H9 (cell line): ENCODE measurements around the gene TMEM107. TPM values are rescaled to one million over a fixed set of nuclear protein-coding genes. Genes with fewer than 3 reads are reported as not detected.
A peak's percentile ranks its signal among the peaks of the same experiment; 100 is the strongest.

Experiments used
- DNase-seq: peaks from one replicate; pipeline ENCODE4 v3.0.0-alpha.2; 2017
- H2AFZ ChIP-seq: one replicate; pipeline ENCODE4 v1.6.1; 2013; ENCODE audit warnings: mild to moderate bottlenecking, low read length, control low read depth, moderate library complexity
- H2AK5ac ChIP-seq: 2 replicates; pipeline ENCODE4 v1.6.1; 2013; ENCODE audit warnings: low read length, control low read depth, mixed read lengths; ENCODE audit not compliant: insufficient read length
- H2BK120ac ChIP-seq: one replicate; pipeline ENCODE4 v1.6.1; 2013; ENCODE audit warnings: low read depth, mild to moderate bottlenecking, low read length, control low read depth, inconsistent platforms; ENCODE audit not compliant: poor library complexity, severe bottlenecking
- H2BK12ac ChIP-seq: 2 replicates; pipeline ENCODE4 v1.6.1; 2013; ENCODE audit warnings: low read length, control low read depth, mixed read lengths, low read depth; ENCODE audit not compliant: insufficient read length
- H2BK15ac ChIP-seq: 2 replicates; pipeline ENCODE4 v1.6.1; 2013; ENCODE audit warnings: low read depth, low read length, control low read depth
- H2BK20ac ChIP-seq: one replicate; pipeline ENCODE4 v1.6.1; 2013; ENCODE audit warnings: low read depth, mild to moderate bottlenecking, low read length, control low read depth, inconsistent platforms; ENCODE audit not compliant: poor library complexity, severe bottlenecking
- H2BK5ac ChIP-seq: 2 replicates; pipeline ENCODE4 v1.6.1; 2013; ENCODE audit warnings: low read length, control low read depth, mixed read lengths; ENCODE audit not compliant: insufficient read length
- H3K14ac ChIP-seq: 2 replicates; pipeline ENCODE4 v1.6.1; 2013; ENCODE audit warnings: low read length, control low read depth; ENCODE audit not compliant: insufficient read depth
- H3K18ac ChIP-seq: 2 replicates; pipeline ENCODE4 v1.6.1; 2013; ENCODE audit warnings: low read depth, mild to moderate bottlenecking, mixed read lengths, low read length, control low read depth; ENCODE audit not compliant: insufficient read length
- H3K23ac ChIP-seq: 2 replicates; pipeline ENCODE4 v1.6.1; 2013; ENCODE audit warnings: low read length, control low read depth, mixed read lengths, low read depth; ENCODE audit not compliant: insufficient read length
- H3K23me2 ChIP-seq: 2 replicates; pipeline ENCODE4 v1.6.1; 2013; ENCODE audit warnings: low read depth, mild to moderate bottlenecking, mixed read lengths, low read length, control low read depth; ENCODE audit not compliant: insufficient read length, poor library complexity, severe bottlenecking
- H3K27ac ChIP-seq: 2 replicates; pipeline ENCODE4 v1.5.1; 2013; ENCODE audit warnings: low read length, control low read depth, mixed read lengths, low read depth; ENCODE audit not compliant: insufficient read length
- H3K27me3 ChIP-seq: 2 replicates; pipeline ENCODE4 v1.6.1; 2013; ENCODE audit warnings: low read length, control low read depth, inconsistent platforms; ENCODE audit not compliant: insufficient read depth
- H3K4ac ChIP-seq: 2 replicates; pipeline ENCODE4 v1.6.1; 2013; ENCODE audit warnings: low read depth, mild to moderate bottlenecking, control low read depth, inconsistent platforms, low read length, moderate library complexity
- H3K4me1 ChIP-seq: 2 replicates; pipeline ENCODE4 v1.6.1; 2013; ENCODE audit warnings: low read length, control low read depth, inconsistent platforms; ENCODE audit not compliant: insufficient read depth
- H3K4me2 ChIP-seq: 2 replicates; pipeline ENCODE4 v1.6.1; 2013; ENCODE audit warnings: low read length, control low read depth, mixed read lengths; ENCODE audit not compliant: insufficient read length, insufficient read depth
- H3K56ac ChIP-seq: 2 replicates; pipeline ENCODE4 v1.6.1; 2013; ENCODE audit warnings: low read depth, mild to moderate bottlenecking, mixed read lengths, low read length, control low read depth; ENCODE audit not compliant: insufficient read length
- H3K79me1 ChIP-seq: 2 replicates; pipeline ENCODE4 v1.6.1; 2013; ENCODE audit warnings: low read depth, mild to moderate bottlenecking, moderate library complexity, low read length, control low read depth, inconsistent platforms; ENCODE audit not compliant: insufficient read depth, poor library complexity, severe bottlenecking
- H3K79me2 ChIP-seq: 2 replicates; pipeline ENCODE4 v1.6.1; 2013; ENCODE audit warnings: low read length, control low read depth, inconsistent platforms; ENCODE audit not compliant: insufficient read depth
- H3K9ac ChIP-seq: 2 replicates; pipeline ENCODE4 v1.6.1; 2013; ENCODE audit warnings: low read length, control low read depth, mixed read lengths; ENCODE audit not compliant: insufficient read length; ENCODE audit errors: extremely low read depth
- H3K9me3 ChIP-seq: one replicate; pipeline ENCODE4 v1.6.1; 2013; ENCODE audit warnings: low read depth, low read length, inconsistent platforms; ENCODE audit not compliant: control insufficient read depth
- H3T11ph ChIP-seq: one replicate; pipeline ENCODE4 v1.6.1; 2013; ENCODE audit warnings: mild to moderate bottlenecking, low read length, control low read depth, inconsistent platforms
- H4K20me1 ChIP-seq: one replicate; pipeline ENCODE4 v1.6.1; 2013; ENCODE audit not compliant: control insufficient read depth, insufficient read length, insufficient read depth
- H4K5ac ChIP-seq: 2 replicates; pipeline ENCODE4 v1.6.1; 2013; ENCODE audit warnings: low read depth, mild to moderate bottlenecking, mixed read lengths, low read length, control low read depth; ENCODE audit not compliant: insufficient read length
- H4K8ac ChIP-seq: replicated peaks from 2 replicates; pipeline ENCODE4 v1.6.1; 2013; ENCODE audit warnings: low read length, control low read depth, mixed read lengths, low read depth; ENCODE audit not compliant: insufficient read length
- H4K91ac ChIP-seq: 2 replicates; pipeline ENCODE4 v1.6.1; 2013; ENCODE audit warnings: low read depth, mild to moderate bottlenecking, moderate library complexity, mixed read lengths, low read length, control low read depth; ENCODE audit not compliant: insufficient read length
- H3K27ac Mint-ChIP-seq, 3 experiments: 2 replicates in 2 of 3; 3 replicates in 1 of 3; pipeline ENCODE4 v1.8.0; 2020 to 2021; ENCODE audit warnings: mixed read lengths in 3 of 3, mild to moderate bottlenecking in 1 of 3, moderate library complexity in 1 of 3
- H3K27me3 Mint-ChIP-seq: 2 replicates; pipeline ENCODE4 v1.8.0; 2021; ENCODE audit warnings: low read depth, mild to moderate bottlenecking, moderate library complexity, mixed read lengths
- H3K36me3 Mint-ChIP-seq, 3 experiments: 2 replicates in 2 of 3; 3 replicates in 1 of 3; pipeline ENCODE4 v1.8.0; 2020 to 2021; ENCODE audit warnings: low read depth in 3 of 3, mixed read lengths in 3 of 3; ENCODE audit not compliant: insufficient read depth in 1 of 3
- H3K4me1 Mint-ChIP-seq, 2 experiments: 2 replicates each; pipeline ENCODE4 v1.8.0; 2020; ENCODE audit warnings: mixed read lengths in 2 of 2
- H3K4me3 Mint-ChIP-seq, 2 experiments: 2 replicates in 1 of 2; 3 replicates in 1 of 2; pipeline ENCODE4 v1.8.0; 2020 to 2021; ENCODE audit warnings: mild to moderate bottlenecking in 2 of 2, mixed read lengths in 2 of 2, moderate library complexity in 1 of 2
- H3K9me3 Mint-ChIP-seq, 2 experiments: 2 replicates in 1 of 2; 3 replicates in 1 of 2; pipeline ENCODE4 v1.8.0; 2020; ENCODE audit warnings: mild to moderate bottlenecking in 2 of 2, mixed read lengths in 2 of 2, moderate library complexity in 1 of 2
- WGBS: extraction: QIAGEN DNeasy Blood & Tissue Kit; methylation state at CpG from one replicate; pipeline ENCODE4 v1.1.7; 2013; ENCODE audit warnings: missing lambda C conversion rate, low lambda C conversion rate, mixed read lengths; ENCODE audit not compliant: insufficient read length; ENCODE audit errors: extremely low coverage; 5-methylcytosine and 5-hydroxymethylcytosine counted together
- total RNA-seq: library from RNA; stranded (reverse); gene quantifications from 2 replicates; pipeline ENCODE4 v1.2.1, GENCODE V29; 2021
- TF ChIP-seq, protein P1 (sequence below): fragments of 200-600 bp; sonication (generic); conservative IDR thresholded peaks from 3 replicates; pipeline ENCODE4 v1.8.0; 2021; ENCODE audit warnings: antibody characterized with exemption, mild to moderate bottlenecking

TMEM107 gene
- total RNA-seq, 1 experiment from 2014 or later: 12.7 TPM

DNA sequence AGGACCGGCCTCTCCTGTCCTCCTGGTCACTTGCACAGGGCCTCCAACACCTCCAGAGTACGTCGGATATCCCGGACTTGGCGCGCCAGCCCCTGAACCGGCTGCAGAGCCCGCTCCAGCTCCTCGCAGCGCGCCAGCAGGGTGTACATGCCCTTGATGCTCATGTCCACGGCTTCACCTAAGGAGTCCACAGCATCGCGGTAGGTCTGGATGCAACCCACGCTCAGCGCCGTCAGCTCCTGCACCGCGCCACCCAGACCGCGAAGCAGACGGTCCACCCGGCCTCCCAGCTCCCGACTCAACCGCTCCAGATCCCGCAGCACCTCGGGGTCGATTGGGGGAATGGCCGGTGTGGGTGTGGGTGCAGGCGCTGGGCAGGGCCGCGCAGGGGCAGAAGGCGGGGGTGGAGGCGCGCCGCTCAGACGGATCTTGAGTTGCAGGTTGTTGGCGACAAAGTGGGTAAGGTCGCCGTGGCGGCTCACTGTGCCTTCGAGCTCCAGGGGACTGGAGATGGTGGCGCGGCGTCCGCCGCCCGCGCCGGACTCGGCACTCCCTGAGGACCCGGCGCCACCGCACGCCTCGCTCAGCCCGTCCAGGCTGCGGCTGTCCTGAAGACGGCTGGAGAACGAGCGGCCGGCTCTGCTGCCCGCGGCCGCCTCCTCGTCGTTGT lies 13.0 kb upstream of the TMEM107 start:
- no peaks in the 10 kb centered on the region for H3K36me3 Mint-ChIP-seq
- Histone ChIP-seq H3K4me1 (peaks cover 9% of the 10 kb centered on the region; the same call in 1 of the 2 replicates), H2BK12ac (no peak overlapping the region), H3K27ac (no peak overlapping the region), H3K79me1 (no peaks in the 10 kb centered on the region), H3K9me3 (no peaks in the 10 kb centered on the region), H3K79me2 (no peaks in the 10 kb centered on the region), H3K23ac (no peak overlapping the region), H3K18ac (no peak overlapping the region), H4K5ac (no peak overlapping the region), H2BK15ac (no peak overlapping the region), H3K23me2 (peaks cover 17% of the 10 kb centered on the region), H3T11ph (no peak overlapping the region), H2AK5ac (no peak overlapping the region), H4K8ac (no peak overlapping the region), H4K20me1 (peaks cover 3% of the 10 kb centered on the region), H3K14ac (no peak overlapping the region; the same call in 1 of the 2 replicates), H3K9ac (peak overlapping the region; percentile 60), H4K91ac (no peak overlapping the region), H3K27me3 (peaks cover 2% of the 10 kb centered on the region; the same call in 1 of the 2 replicates), H2BK5ac (no peak overlapping the region), H2AFZ (no peak overlapping the region), H3K4ac (no peak overlapping the region), H3K4me2 (peak overlapping the region; percentile 99), H2BK20ac (no peak overlapping the region), H2BK120ac (no peak overlapping the region), H3K56ac (no peak overlapping the region)
- no peak overlapping the region for H3K4me3 Mint-ChIP-seq
- H3K27ac Mint-ChIP-seq: no peak overlapping the region
- TF ChIP-seq, protein P1, sequence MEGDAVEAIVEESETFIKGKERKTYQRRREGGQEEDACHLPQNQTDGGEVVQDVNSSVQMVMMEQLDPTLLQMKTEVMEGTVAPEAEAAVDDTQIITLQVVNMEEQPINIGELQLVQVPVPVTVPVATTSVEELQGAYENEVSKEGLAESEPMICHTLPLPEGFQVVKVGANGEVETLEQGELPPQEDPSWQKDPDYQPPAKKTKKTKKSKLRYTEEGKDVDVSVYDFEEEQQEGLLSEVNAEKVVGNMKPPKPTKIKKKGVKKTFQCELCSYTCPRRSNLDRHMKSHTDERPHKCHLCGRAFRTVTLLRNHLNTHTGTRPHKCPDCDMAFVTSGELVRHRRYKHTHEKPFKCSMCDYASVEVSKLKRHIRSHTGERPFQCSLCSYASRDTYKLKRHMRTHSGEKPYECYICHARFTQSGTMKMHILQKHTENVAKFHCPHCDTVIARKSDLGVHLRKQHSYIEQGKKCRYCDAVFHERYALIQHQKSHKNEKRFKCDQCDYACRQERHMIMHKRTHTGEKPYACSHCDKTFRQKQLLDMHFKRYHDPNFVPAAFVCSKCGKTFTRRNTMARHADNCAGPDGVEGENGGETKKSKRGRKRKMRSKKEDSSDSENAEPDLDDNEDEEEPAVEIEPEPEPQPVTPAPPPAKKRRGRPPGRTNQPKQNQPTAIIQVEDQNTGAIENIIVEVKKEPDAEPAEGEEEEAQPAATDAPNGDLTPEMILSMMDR: no peak
- H3K4me1 Mint-ChIP-seq: peaks cover 8% of the 10 kb centered on the region in 2 experiments
- H3K27me3 Mint-ChIP-seq: peaks cover 8% of the 10 kb centered on the region
- no CpG with 5 or more reads among the region's 67 CpGs for WGBS
- H3K9me3 Mint-ChIP-seq: no peaks in the 10 kb centered on the region
- DNase-seq: no peak
